AG04450 (cell line): ENCODE measurements around the gene CHL1. TPM values are rescaled to one million over a fixed set of nuclear protein-coding genes. Genes with fewer than 3 reads are reported as not detected.
"Not testable (repeated sequence)": the region's sequence is repeated elsewhere in the genome, so short reads cannot be mapped to it uniquely, and the experiment has no call there.

Source experiments
- CTCF ChIA-PET: fragments of 300-600, 350-600 bp; formaldehyde crosslinking; extraction: SDS; loops from one replicate; lab custom pipeline; 2022; ENCODE audit warnings: antibody characterized with exemption, inconsistent platforms; lab: Charles Lee
- POLR2A ChIA-PET: fragments of 350-600 bp; formaldehyde crosslinking; extraction: SDS; loops from one replicate; lab custom pipeline; 2021; ENCODE audit warnings: antibody characterized with exemption, inconsistent platforms; lab: Yijun Ruan, JAX
- DNase-seq: peaks from one replicate; pipeline ENCODE4 v3.0.0-alpha.2; 2011; ENCODE audit warnings: low read depth, low spot score
- H3K27ac ChIP-seq: one replicate; pipeline ENCODE4 v1.5.1; 2012; ENCODE audit warnings: low read depth, low read length, control low read depth
- H3K27me3 ChIP-seq: one replicate; pipeline ENCODE4 v1.6.0; 2012; ENCODE audit warnings: low read length; ENCODE audit not compliant: control insufficient read depth, insufficient read depth
- H3K4me3 ChIP-seq: 2 replicates; pipeline ENCODE4 v1.5.1; 2011; ENCODE audit warnings: mild to moderate bottlenecking, low read depth, low read length, control low read depth
- H3K9me3 ChIP-seq: 2 replicates; pipeline ENCODE4 v1.5.1; 2012; ENCODE audit warnings: low read length; ENCODE audit not compliant: control insufficient read depth, insufficient read depth
- CTCF ChIP-seq: IDR thresholded peaks from 2 replicates; pipeline ENCODE4 v1.5.1; 2011; ENCODE audit warnings: low read depth, low read length, control low read depth, inconsistent platforms
- polyA plus RNA-seq: library from polyadenylated mRNA; depleted of rRNA; stranded (reverse); fragments of >200 nt; gene quantifications from 2 replicates; pipeline ENCODE4 v1.2.3, GENCODE V29; 2011

The CHL1 gene
- polyA plus RNA-seq, 1 experiment: 0.40 TPM

- ChIA-PET POLR2A (no interaction called here), CTCF (interaction anchor here (1.1 to 2.1 kb wide), 2 partner anchors 9 to 319 kb away, joined by 3 to 37 read pairs; no protein-coding TSS in a partner anchor)
- no peak for DNase-seq
- no peak overlapping the region for H3K4me3 ChIP-seq
- H3K27ac ChIP-seq: no peak overlapping the region
- H3K9me3 ChIP-seq: no peaks in the 10 kb centered on the region
- no peaks in the 10 kb centered on the region for H3K27me3 ChIP-seq
- TF ChIP-seq CTCF: no peak
Measured at GRCh38 chr3:362681-363338, 166.2 kb downstream of the CHL1 start.

- Histone ChIP-seq H3K27me3 (no peaks in the 10 kb centered on the region), H3K27ac (no peak overlapping the region), H3K9me3 (no peaks in the 10 kb centered on the region), H3K4me3 (no peak overlapping the region)
- no peak for DNase-seq
- TF ChIP-seq CTCF: no peak
- POLR2A ChIA-PET: no interaction called here
- CTCF ChIA-PET: interaction anchor here (0.6 to 2.1 kb wide), 2 partner anchors 11 to 332 kb away, joined by 3 to 37 read pairs; no protein-coding TSS in a partner anchor
Measured at GRCh38 chr3:364287-364686, 167.7 kb downstream of the CHL1 start.

- no peak for TF ChIP-seq CTCF
- DNase-seq: no peak
- Histone ChIP-seq H3K9me3 (no peaks in the 10 kb centered on the region), H3K27me3 (no peaks in the 10 kb centered on the region), H3K27ac (no peak overlapping the region), H3K4me3 (no peak overlapping the region)
- CTCF ChIA-PET: no interaction called here
- POLR2A ChIA-PET: no interaction called here
Measured at GRCh38 chr3:365268-365667, 168.7 kb downstream of the CHL1 start.

- DNase-seq, POLR2A ChIA-PET: not testable (repeated sequence)
- CTCF ChIA-PET: interaction anchor here (1.0 to 1.6 kb wide), 2 partner anchors 12 to 323 kb away, joined by 3 to 7 read pairs; no protein-coding TSS in a partner anchor
Measured at GRCh38 chr3:366253-366652, 169.7 kb downstream of the CHL1 start.

GRCh38 chr3:373193-373779 is 176.7 kb downstream of the CHL1 start:
- H3K4me3 ChIP-seq: no peak overlapping the region
- ChIA-PET CTCF (interaction anchor here (0.7 to 3.3 kb wide), 2 partner anchors 19 to 326 kb away, joined by 4 to 15 read pairs; no protein-coding TSS in a partner anchor), POLR2A (no interaction called here)
- DNase-seq: no peak
- H3K9me3 ChIP-seq: no peaks in the 10 kb centered on the region
- H3K27ac ChIP-seq: no peak overlapping the region
- no peaks in the 10 kb centered on the region for H3K27me3 ChIP-seq
- TF ChIP-seq CTCF: no peak

More at GRCh38 chr3:366253-366652, 169.7 kb downstream of the CHL1 start:
- not testable (repeated sequence) for H3K9me3 ChIP-seq, H3K27ac ChIP-seq, H3K4me3 ChIP-seq, H3K27me3 ChIP-seq
